Measurements from ENCODE around the gene LOXL1.
A peak's percentile ranks its signal among the peaks of the same experiment; 100 is the strongest.

Gene LOXL1

DNA sequence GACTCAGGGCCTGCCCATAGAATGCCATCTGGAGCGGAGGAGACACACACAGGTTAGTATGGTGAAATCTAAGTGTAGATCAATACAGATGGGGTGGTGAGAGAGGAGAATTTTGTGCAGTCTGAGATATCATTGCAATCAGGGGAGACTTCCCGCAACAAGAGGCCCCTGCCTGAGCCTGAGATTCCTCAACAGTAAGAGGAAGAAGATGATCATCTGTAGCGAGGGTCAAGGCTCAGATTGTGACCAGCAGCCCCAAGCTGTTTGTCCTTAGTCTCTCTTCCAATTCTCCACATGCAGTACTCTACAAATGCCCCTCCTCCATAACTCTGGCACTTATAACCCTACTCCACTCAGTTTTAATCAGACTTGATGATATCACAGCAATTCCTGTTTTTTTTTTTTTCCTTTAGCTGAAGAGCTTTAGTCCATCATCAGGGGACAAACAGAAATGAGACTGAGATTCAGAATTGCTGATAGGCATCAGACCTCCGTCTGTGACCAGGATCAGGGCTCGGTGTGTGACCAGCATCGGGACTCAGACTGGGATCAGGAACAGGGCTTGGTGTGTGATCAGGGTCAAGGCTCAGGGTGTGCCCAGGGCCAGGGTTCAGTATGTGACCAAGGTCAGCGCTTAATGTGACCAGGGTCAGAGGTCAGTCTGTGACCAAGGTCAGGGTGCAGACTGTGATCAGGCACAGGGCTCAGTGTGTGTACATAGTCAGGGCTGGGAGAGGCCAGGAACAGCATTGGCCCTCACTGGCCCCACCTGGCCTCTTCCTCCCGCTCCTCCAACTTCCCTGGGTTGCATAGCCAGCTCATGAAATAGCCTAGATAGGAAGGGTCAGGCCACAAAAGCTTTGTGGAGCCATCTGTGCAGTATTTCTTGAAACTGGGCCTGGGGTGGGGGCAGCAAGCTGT, 14.1 kb downstream of the LOXL1 start:
- DNase-seq = no peak

DNA sequence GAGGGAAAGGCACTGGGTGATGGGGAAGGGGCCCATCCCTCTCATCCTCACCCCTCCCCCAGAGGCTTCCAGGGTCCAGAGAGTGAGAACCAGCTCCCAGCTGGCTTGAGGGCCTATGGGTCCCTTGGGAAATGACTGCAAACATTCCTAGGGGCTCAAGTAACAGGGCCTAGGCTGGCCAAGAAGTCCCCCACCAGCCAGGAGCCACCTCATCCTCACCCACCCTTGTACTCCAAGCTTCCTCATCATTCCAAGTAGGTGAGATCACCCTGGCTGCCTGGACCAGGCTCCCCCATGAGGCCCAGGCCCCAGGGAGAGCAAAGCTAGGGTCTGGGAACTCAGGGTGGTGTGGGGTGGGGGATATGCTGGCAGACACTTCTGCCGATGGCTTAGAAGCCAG, 14.8 kb downstream of the LOXL1 start:
- DNase-seq = no peak

- DNase-seq = no peak
These were observed 15.2 kb downstream of the LOXL1 start for GRCh38 chr15:73941449-73941848.

DNA sequence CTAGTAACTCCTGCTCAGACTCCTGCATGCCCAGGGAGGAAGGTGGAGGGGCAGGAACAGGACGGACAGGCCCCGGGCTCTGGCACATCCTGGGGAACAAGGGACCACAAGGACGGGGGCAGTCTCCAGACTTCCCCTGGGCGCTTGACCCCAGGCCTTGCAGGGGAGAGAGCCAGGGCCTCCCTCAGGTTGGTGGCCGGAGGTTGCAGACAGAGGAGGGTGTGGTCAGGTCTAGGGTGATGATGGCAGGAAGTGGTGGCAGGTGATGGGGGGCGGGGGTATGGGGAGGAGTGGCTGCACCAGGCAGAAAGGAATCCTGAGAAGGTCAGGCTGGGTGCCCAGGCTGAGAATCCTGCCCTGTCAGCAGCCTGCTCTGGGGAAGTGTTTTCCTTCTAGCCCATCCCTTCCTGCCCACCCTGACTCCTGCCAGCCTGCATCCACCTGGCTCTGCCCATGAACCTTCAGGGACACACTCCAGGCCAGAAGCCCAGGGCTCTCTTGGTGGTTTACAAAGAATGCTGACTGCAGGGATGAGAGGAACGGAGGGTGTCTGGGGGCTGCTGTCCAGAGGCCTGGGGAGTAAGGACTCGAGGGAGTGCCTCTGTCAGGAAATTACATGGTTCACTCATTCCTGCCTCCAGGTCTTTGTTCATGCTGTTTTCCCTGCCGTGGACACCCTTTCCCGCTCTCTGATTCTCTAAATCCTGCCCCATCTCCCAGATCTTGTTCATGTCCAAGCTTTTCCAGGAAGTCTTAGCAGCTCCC, 15.8 kb downstream of the LOXL1 start:
- DNase-seq = no peak

- DNase-seq = no peak
These were observed 16.5 kb downstream of the LOXL1 start for GRCh38 chr15:73942751-73943270.

DNA sequence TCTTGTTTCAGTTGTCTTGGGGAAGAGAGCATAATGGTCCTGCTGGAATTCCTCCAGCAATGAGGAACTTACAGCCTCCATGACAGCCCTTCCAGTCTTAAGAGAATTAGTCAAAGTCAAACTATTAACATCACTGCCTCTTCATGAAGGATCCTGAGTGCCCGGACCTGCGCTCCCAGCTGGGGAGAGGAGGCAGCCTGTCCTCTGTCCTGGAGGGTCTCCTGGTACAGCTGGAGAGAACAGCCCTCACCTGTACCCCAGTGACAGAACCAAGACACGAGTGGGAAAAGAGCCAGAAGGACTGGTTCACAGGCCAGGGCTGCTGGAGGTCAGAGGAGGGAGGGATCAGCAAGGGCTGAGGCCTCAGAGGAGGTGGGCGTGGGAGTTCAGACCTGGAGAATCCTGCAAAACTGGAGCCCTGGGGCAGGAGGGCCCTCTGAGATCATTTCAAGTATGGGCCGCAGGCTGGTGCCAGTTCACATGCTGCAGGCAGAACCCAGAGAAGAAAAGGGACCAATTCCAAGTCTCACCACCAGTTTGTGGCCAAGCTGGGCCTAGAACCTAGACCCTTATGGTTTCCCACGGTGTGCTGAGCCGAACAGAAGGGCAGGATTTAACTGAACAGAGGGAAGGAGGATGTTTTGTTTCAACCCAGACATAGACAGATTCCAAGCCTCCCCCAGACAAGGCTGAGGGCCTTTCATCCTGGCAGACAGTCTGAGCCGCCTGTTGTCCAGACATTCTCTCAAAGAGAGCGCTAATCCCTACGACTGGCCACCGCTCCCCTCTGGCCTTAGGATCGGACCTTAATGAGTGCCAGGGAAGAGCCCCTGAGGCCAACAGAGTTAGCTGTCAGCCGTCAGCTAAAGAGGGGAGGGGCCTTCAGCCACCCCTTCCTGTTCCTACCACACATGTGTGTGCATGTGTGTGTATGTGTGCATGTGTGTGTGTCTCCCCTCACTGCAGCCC, 18.2 kb downstream of the LOXL1 start:
- DNase-seq = no peak

DNA sequence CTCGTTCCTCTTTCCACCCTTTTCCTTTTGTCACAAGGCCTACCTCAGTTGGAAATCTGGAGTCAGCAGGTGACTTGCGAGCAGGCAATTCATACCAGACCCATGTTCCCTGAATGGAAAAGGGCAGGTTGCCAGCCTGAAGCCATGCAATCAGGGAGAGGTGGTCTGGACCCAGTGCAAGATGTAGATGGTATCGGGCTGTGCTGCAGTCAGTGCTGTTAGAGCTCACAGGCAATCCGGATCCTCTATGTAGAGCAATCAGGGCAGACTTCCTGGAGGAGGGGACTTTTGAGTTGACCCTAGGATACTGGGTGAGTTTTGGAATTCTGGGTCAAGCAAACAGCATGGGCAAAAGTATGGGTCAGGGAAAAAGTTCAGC, 18.9 kb downstream of the LOXL1 start:
- no peak for DNase-seq

DNA sequence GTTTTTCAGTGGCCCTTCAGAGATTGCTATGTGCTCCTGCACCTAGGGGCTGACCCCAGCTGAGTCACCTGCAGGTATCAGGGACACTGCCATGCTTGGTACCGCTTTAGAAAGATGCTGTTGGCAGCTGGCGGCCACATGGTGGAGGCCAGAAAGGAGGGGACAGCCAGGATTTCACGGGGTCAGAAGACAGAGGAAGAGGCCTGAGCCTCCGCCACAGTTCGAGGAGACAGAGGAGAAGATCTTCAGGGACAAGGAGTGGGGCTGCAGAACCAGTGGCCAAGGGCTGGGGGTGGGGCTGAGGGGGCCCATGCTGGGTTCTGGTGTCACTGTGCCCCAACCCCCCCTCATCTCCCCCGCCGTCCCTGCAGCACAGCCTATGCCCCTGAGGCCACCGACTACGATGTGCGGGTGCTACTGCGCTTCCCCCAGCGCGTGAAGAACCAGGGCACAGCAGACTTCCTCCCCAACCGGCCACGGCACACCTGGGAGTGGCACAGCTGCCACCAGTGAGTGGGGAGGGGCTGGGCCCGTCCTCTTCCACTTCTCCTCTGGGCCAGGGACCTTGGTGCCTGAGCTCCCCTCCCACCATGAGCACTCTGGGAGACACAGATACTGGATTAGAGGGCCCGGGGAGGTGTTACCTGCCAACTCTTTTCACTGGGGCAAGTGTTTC, 19.9 kb downstream of the LOXL1 start:
- DNase-seq = no peak

DNA sequence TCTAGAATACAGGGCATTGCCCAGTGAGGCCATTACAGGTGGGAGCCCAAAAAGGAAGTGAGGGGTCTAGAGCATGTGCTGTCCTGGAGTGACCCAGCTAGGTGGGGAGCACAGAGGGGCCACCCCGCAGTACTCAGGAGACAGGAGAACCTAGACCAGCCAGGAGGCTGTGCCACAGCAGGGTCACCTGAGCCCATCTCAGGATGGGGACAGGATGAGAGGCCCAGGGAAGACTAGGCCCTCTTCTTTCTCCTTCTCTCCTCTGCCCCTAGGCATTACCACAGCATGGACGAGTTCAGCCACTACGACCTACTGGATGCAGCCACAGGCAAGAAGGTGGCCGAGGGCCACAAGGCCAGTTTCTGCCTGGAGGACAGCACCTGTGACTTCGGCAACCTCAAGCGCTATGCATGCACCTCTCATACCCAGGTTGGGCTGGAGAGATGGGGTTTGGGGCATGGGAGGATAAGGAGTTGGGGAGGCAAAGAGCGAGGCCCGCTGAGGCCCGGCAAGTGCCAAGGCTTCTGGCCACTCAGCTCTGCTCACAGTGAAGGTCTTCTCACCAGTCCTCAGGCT, 20.6 kb downstream of the LOXL1 start:
- DNase-seq = no peak

GRCh38 chr15:73947651-73948050, 21.4 kb downstream of the LOXL1 start:
- no peak for DNase-seq

DNA sequence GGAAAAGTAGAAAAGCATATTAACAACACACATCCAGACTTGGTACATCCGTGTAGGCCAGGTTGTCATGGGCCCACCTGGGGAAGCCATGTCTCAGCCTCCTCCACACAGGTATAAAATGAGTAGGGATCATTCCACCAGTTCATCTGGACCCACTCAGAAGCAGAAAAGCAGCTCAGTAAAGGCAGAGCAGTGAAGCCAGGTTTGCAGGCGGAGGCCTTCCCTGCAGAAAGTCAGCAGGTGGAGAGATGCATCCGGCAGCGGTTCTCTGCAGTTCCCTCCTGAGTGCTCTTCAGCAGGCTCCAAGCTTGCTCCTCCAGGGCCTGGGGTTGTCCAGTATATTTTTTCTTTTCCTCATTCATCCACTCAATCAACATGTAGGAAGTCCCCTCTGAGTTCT, 22.1 kb downstream of the LOXL1 start:
- DNase-seq = no peak

GRCh38 chr15:73948982-73949381, 22.7 kb downstream of the LOXL1 start:
- DNase-seq = no peak

DNA sequence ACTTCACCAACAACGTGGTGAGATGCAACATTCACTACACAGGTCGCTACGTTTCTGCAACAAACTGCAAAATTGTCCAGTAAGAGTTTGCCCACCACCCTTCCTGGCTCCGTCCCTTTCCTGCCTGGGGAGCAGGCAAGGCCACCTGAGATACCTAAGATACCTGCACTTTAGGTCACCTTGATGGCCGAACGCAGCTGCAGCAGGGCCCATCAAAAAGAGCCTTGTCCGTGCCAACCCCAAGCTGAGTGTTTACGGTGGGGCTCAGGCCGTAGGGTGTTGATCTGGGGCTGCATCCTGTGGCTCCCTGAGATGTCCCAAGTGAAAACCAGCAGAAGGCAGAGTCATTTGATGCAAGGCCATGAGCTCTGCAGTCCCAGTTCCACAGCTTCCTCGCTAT, 23.2 kb downstream of the LOXL1 start:
- DNase-seq = no peak

- DNase-seq = no peak
These were observed 24.2 kb downstream of the LOXL1 start for GRCh38 chr15:73950479-73950830.

DNA sequence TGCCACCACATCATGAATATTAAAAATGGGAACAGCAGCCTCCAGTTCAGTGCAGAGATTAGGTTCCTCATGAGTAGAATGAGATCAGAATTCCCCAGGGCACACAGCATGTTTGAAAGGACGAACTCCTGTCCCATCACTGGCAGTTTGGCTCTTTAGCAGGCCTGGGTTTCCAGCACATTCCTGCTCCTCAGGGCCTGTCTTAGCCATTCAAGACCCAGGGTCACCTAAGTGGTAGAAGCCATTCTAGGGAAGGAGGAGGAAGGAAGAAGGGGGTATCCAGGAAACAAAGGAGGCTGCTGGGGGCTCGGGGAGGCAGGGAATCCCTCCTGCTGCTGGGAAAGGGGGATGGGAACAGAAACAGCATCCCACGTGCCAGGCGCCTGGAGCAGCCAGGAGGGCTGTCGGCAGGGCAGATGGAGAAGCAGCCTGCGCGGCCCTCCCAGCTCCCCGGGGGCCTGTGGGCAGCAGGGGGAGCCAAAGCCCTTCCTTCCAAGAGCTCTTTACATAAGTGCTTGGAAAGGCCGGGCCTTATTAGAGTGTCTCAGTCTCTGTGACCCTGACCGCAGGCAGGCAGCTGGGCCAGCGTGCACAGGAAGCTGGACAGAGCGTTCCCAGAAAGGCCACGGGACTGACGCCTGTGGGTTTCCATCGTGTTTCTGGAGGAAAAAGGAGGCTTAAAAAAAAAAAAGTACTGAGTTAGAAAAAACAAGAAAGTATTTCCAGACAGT, 24.7 kb downstream of the LOXL1 start:
- DNase-seq = peak; percentile 66

DNA sequence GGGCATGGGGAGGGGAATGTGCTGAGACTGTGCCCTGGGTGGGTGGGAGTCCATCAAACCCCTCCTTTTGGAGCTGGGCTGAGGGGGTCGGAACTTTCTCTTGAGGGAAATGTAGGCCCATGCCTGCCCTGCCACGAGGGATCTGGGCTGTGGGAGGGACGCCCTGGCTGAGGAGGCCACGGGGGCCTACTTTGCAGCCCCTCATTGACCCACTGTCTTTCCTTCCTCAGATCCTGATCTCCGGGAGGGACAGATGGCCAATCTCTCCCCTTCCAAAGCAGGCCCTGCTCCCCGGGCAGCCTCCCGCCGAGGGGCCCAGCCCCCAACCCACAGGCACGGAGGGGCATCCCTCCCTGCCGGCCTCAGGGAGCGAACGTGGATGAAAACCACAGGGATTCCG, 25.3 kb downstream of the LOXL1 start:
- no peak for DNase-seq

DNA sequence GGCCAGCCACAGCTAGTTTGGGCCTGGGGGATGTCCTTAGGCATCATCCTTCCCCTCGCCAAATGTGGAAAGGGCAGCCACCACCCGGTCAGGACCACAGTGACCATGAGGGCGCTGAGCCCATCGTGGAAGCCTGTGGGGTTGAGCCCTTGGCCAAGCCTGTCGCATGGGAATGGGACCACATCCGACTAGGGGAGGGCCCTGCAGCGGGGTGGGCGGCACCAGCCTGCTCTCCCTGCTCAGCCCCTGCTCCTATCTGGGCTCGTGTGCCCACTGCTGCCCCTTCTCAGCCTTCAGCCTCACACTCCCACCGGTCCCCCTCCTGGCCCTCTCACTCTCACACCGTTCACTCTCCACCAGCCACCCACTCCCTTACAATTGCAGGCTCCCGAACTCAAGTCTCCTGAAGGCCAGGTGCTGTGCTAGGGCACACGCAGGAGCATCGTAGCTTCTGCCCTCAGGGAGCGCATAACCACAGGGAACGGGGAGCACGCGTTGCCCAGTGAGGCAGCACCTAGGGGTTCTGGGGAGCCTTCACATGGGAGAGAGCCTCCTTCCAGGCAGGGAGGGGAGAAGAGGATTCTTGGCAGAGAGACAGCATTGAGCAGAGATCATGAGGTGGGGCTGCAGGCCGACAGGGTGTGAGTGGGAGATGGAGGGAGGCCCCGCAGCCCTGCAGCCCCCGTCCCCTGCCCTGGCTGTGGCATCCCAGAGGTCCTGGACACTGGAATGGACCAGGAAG, 26.1 kb downstream of the LOXL1 start:
- DNase-seq = no peak

GRCh38 chr15:73952913-73953750, 26.9 kb downstream of the LOXL1 start:
- no peak for DNase-seq

Measured in COR-L47 (cell line).